Activated naive CD4-positive, alpha-beta T cell (primary cell): Measurements from ENCODE around the gene NECAB3.
"Not testable (repeated sequence)": the region's sequence is repeated elsewhere in the genome, so short reads cannot be mapped to it uniquely, and the experiment has no call there.

Experiments
- DNase-seq, 4 experiments: peaks; one replicate each; lab custom pipeline; 2025; lab: John Stamatoyannopoulos, UW

The NECAB3 gene

DNA sequence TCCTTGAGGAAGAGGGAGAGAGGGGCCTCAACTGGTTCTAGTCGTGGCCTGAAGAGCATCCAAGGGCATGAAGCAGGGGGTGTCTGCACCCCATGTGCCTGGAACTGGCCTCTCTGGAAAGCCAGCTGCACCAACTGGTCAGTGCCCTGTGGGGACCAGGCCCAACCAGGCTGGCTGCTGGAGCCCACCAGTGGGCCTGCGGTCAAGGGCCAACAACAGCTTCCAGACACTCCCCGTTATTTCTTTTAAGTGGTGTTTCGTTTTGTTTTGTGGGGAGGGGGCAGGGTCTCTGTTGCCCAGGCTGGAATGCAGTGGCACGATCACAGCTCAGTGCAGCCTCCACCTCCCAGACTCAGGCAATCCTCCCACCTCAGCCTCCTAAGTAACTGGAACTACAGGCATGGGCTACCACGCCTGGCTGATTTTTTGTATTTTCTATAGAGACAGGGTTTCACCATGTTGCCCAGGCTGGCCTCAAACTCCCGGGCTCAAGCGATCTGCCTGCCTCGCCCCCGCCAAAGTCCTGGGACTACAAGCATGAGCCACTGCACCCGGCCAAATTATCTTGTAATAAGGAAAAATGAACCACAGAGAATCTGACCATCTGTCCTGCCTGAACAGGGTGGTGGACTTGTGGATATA lies 24.0 kb downstream of the NECAB3 start:
- no peak for DNase-seq

DNA sequence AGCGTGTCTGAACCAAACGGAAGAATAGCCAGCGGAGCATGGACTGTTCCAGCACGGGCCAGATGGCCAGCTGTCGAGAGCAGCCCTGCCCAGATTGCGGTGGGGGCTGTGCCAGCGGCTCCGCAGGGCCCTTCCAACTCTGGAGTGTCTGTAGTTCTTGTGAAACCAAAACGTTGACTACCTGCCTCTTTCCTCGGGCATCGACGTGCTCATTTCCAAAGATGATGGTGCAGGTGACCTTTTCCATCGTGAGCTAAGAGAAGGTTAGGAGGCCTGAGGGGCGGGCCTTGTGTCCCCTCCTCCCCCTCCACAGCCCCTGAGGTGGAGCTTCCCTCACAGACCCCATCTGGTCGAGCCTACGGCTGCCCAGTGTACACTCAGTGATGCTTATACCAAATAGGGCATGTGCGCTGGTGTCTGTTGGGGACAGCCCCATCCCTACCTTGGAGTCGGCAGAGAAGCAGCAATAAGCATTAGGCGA lies 25.0 kb downstream of the NECAB3 start:
- DNase-seq = no peak

DNA sequence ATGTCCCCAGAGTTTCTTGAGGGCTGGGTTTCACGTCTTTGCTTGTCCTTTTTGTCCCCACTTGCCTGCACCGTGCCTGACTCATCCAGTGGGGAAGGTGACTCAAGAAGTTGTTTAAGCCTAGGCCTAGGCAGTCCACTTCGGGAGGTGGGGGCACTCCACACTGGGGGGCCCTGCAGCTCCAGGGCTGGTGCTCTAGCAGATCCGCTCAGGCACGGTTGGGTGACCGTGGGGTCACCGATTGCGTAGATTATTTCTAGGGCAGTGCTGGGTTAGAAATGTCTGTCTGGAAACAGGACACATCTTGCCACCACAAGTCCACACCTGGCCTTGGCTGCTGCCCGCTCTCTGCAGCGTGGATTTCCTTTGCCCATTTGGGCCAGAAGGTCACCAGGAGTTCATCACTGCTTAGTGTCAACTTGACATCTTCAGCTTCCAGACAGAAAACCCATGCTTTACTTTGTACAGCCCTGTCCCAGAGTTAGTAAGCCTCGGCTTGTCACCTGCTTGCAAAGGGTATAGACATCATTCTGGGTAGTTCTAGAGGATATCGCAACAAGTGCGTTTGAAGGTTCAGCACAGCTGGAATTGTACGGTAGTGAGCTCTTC lies 25.7 kb downstream of the NECAB3 start:
- DNase-seq = no peak

DNA sequence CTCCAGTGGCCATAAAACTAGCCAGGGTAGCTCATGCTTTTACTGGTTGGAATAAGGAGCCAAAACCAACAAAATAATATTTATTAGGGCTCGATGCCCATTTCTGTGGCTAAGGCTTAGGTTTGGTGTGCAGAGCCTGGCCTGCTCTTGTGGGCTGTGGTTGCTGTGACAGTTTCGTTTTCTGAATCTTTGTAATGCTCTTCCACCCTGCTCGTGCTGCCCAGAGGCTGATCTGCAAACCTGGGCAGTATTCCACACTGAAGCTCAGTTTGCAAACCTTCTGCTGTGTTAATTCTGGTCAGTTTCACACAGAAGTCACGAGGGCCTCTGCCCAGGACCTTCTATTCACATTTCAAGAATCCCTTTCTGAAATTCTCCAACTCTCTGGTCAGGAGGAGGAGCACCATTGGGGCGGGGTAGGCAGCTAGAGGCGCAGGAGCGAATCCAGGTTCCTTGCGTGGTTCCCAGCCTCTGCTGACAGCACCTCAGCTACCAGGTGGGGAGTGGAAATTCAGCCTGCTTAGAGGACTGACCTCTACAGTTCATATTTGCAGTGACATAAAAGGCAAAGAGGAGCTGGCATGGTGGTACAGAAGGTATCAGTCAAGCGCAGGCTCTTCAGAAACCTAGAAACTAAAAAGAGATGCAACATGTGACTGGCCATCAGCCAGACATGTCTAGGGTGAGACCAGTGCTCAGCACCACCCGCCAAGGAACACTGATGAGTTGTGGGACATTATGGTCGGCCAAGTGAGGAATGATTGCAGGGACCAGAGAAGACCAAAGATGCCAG lies 26.4 kb downstream of the NECAB3 start:
- DNase-seq = no peak

DNA sequence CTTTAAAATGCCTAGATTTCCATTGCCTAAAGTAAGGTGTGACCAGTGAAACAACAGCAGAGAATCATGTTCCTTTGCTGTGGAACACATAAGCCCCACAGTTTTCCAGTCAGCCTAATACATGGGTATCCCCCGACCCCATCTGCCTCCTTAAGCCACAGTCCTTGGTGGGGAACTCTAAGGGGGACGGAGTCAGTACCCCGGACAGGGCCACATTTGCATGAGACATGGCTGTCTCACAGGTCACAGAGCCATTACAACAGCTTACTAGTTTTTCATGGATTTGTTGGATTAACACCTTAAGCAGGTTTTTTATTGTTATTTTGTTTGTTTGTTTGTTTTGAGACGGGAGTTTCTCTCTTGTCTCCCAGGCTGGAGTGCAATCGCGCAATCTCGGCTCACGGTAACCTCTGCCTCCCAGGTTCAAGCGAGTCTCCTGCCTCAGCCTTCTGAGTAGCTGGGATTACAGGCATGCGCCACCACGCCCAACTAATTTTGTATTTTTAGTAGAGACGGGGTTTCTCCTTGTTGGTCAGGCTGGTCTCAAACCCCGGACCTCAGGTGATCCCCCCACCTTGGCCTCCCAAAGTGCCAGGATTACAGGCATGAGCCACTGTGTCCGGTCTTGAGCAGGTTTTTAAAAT lies 27.1 kb downstream of the NECAB3 start:
- DNase-seq = not testable (repeated sequence)

DNA sequence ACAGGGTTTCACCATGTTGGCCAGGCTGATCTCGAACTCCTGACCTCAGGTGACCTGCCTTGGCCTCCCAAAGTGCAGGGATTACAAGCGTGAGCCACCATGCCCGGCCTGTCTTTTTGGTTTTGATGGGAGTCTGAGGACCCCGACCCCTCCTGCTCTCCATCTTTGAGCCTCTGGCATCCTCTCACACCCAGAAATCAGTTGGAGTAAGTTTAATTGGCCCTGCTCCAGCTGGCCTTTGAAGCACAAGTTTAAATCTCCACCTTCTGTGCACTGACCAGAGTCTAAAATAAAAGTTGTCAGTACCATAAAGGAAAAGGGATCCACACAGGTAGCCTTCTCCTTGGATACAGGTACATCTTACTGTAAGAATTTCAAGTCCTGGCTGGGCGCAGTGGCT lies 28.0 kb downstream of the NECAB3 start:
- no peak for DNase-seq

DNA sequence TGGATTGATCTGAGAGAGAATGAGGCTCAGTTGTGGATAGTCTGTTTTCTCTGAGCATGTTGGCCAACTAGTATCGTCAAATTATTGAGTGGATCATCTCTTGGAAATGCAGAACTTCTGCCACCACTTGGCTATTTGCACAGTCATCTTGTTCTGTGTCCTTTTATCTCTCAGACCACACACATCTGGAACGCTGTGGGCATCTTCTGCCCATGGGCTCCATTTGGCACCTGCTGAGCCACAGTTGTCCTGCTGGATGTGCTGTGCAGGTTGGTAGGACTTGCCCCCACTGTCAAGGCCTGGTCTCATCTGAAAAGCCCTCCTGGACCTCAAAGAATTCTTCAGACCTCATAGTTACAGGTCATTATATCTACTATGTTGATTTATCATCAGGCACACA lies 28.8 kb downstream of the NECAB3 start:
- DNase-seq = no peak

DNA sequence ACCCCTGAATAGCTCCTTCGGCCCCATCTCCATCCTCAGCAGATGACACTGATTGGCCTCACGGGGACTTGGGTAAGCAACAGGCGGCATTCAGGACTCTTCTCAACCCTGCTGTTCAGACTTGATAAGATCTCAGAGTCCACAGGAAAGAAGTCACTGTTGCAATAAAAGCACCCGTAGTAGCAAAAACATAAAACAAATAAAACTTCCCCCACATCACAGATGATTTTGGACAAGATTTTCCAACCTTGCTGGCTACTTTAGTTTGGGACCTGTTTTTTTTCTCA lies 29.2 kb downstream of the NECAB3 start:
- DNase-seq = no peak

DNA sequence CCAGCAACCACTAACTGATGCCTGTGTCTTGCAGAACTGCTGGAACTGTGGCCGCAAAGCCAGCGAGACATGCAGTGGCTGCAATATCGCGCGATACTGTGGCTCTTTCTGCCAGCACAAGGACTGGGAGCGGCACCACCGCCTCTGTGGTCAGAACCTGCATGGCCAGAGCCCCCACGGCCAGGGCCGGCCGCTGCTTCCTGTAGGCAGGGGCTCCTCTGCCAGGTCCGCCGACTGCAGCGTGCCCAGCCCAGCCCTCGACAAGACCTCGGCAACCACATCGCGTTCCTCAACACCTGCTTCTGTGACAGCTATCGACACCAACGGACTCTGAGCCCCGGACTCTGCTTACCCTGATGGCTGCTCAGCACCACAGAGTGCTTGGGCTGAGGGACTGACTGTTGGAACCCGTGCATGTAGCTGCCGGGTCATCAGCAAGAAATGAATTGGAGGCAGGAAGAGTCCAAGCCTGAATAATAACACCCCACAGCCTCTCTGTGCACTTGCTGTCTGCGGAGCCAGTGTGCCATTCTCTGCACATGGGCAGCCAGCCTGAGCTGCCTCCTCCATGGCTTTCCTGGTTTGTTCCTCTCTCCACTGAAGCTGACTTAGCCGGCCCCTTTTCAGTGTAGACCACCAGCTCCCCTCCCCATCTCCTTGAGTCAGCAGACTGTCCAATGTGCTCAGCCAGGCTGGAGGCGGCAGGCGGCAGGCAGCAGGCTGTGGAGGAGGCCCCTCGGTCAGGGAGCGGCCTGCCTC lies 29.7 kb downstream of the NECAB3 start:
- no peak for DNase-seq

DNA sequence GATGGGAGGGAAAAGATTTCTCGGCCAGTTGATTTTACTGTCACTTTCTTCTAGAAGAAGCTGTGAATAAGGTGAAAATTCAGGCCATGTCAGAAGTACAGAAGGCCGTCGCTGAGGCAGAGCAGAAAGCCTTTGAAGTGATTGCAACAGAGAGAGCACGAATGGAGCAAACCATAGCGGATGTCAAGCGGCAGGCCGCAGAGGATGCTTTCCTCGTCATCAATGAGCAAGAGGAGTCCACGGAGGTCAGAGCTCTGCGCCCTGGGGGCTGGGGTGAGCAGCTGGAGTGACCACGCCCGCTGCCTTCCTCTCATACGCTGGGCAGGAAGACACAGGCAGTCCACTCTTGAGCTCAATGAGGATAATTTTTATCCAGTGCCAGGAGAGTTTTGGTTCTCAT lies 33.9 kb downstream of the NECAB3 start:
- DNase-seq = no peak

DNA sequence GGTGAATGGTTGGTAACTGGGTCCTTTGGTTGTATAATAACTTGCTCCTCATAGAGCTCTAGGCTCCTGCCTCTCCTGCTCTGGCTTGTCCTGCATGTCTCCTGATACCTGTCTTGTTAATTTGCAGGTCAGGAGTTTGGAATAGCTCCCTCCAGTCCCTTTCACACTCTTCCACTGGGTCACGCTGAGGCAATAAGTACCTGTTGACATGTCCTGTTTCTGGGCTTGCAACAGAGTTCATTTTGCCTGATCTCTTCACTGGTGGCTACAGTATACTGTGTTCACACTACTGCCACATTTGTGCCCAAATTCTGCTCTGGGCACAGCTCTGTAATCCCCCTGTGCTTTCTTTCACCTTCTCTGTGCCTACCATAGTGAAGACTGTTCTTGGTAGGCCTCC lies 37.5 kb downstream of the NECAB3 start:
- no peak for DNase-seq

DNA sequence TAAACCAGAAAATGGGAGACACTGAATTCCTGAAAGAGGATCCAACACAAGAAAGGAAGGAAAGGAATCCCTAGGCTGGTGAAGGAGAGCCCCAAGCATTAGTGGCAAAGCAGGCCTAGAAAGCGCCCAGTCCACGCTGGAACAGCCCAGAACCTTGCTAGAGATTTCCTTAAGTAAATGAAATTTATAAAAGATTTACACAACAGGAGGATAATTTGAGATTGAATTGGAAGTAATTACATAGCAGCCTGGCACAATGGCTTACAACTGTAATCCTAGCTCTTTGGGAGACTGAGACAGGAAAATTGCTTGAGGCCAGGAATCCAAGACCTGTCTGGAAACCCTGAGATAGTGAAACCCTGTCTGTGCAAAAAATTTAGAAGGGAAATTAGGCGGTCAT lies 38.9 kb downstream of the NECAB3 start:
- DNase-seq = no peak

DNA sequence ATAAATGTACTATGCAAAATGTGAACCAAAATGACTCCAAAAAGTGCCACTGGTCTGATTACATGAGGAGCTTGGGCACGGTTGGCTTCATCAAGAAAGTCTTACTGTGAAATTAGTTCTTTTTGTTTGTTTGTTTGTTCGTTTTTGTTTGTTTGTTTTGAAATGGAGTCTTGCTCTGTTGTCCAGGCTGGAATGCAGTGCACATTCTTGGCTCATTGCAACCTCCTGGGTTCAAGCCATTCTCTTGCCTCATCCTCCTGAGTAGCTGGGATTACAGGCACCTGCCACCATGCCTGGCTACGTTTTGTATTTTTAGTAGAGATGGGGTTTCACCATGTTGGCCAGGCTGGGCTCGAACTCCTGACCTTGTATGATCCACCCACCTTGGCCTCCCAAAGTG lies 42.3 kb downstream of the NECAB3 start:
- DNase-seq = not testable (repeated sequence)

DNA sequence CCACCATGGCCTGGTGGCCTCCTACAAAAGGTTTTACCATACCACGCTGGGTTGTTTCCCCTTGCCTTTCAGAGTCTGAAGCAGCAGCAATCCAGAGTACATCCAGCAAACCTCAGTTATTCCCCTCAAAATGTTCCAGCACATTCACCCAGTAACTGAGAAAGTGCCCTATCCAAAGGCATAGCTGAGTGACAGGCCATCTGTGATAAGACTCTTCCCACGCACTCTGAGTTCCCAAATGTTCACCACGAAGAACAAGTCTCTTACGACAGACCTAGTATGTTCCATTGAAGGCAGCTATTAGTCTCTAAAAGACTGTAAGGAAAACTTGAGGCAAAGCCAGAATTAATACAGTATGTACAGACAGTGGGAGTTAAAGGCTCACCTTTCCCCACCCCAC lies 43.7 kb downstream of the NECAB3 start:
- DNase-seq = no peak

DNA sequence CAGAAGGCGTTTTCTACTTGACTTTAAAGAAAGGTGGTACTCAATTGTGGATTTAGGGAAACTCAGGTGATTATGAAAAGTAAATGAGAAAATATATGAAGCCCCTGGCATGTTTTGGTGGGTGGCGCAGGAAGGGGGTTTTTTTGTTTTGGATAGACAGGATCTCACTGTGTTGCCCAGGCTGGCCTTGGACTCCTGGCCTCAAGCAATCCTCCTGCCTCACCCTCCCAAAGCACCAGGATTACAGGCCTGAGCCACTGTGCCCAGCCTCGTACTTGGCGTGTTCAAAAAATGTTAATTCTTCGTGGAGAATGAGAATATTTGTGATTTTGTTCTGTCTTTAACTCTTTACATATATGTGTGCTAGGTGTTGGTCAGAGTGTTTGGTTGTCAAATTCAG lies 44.2 kb downstream of the NECAB3 start:
- DNase-seq = no peak

DNA sequence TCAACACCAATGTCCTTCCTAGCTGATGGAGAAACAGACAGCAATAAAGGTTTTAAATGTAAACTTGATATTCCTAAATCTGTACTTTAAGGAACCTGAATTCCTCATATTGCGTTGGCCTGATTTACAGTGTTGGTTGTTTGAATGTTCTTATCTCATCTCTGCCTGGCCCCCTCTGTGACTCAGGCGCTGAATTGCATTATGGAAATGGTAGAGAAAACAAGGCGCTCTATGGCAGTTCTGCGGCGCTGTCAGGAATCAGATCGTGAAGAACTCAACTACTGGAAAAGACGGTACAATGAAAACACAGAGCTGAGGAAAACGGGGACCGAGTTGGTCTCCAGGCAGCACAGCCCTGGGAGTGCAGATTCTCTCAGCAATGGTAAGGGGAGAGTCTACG lies 44.7 kb downstream of the NECAB3 start:
- DNase-seq = no peak

DNA sequence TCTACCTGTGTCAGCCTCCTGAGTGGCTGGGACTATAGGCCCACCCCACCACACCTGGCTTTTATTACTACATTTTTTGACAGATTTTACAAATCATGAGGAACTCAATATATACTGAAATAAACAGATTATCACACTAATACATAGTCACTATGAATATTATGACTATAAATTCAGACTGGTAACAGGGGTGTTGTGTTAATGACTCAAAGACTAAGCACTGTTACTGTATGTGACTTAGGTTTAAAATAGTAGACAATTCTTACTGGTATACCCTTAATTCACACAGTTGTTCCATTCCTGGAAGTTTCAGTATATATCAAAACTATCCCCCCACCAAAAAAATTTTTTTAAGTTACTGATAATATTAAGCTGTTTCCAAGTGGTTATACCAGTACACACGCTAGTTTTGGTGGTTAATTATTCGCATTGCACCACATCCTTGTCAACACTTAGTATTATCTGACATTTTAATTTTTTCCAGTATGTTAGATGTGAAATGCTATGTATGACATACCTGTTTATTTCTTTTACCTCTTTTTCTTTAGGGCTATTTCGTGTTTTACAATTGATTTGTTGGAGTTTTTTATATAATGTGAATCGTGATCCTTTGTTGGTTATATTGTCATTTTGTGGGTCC lies 46.5 kb downstream of the NECAB3 start:
- DNase-seq = no peak

DNA sequence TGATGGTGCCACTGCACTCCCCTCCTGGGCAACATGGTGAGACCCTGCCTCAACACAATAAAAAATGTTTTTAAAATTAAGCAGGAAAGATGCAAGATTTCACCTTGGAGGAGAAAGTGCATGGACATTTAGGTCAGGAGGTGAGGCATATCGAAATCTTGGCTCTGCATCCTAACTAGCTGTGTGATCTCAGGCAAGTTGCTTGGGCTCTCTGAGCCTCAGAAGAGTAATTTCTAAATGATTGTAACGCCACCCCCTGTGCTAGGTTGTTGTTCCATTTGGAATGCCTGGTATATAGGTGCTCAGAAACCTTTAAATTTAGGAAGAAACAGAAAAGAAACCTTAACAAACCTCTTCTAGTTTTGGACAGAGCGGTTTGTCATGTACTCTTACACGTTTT lies 48.0 kb downstream of the NECAB3 start:
- DNase-seq = no peak

DNA sequence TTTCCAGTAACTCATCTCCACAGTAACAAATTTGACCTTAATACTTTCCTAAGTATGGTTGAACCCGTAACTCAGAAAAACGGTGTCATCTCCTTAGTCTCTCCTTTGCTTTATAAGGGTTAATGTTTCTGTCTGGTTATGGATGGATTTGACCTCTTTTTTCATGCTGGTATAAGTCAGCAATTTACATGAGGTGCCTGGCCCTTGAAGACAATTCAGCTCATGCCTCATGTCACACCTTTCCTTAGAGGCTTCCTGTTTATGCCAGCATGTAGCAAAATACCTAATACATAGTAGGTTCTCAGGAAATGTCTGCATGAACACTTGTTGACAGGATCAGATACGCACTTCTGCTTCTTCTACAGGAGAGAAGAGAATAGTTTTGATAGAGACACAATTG lies 49.8 kb downstream of the NECAB3 start:
- DNase-seq = no peak

DNA sequence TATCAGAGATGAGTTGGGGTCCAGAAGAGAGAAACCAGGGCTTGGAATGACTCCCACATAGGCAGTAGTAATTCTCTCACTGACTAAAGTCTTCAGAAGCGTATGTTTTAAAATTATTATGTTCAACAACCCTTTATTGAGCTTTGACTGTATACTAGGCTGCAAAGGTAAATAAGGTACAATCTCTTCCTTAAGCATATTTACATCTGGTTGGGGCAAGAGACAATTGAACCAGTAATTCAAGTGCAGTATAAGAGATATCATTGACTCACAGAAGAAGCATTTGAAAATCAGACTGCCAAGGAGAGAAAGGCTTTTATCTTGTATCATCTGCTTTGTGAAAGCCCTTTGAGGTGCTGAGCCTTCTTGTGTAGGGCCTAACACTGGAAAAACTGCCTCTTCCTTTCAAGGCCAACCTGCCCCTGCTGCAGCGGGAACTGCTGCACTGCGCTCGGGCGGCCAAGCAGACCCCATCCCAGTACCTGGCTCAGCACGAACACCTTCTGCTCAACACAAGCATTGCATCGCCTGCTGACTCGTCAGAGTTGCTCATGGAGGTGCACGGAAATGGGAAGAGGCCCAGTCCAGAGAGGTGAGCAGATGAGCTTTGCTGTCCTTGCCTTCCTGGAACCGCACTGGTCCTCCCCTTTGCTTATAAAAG lies 51.4 kb downstream of the NECAB3 start:
- DNase-seq = no peak

DNA sequence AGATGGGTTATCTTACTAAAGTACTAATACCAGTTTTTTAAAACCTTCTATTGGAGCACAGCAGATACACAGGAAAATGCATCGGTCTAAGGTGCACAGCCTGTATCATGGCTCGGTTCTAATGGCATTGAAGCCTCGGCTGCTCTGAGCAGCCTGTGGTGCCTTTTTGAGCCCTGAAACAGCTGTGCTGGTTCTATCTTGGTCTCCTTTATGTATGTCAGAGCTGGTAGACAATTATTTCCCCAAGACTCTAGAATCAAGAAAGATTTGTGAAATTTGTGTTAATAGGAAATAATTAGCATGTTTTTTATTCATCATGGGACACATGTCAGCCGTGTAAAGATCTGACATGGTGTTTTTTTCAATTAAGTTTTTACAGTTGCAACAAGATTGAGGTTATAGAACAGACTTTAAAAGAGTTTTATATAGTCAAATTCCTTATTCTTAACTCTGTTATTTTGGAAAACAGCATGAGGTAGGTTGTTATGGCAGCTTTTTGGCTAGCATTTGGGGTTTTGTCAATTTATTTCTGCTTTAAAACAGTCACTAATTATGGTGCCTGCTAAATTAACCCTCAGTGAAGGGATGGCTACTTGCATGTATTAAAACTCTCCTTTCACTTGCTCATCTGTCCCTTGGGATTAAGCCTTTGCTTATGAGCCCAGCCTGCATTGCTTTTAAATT lies 52.4 kb downstream of the NECAB3 start:
- no peak for DNase-seq
